Stimulated activated CD4-positive, alpha-beta T cell treated with anti-CD3 and anti-CD28 coated beads, TNF-alpha, amount 100 ng/mL, for 48 hours (primary cell): ENCODE results near the gene OGT.
A peak's percentile ranks its signal among the peaks of the same experiment; 100 is the strongest.
"Not testable (repeated sequence)": the region's sequence is repeated elsewhere in the genome, so short reads cannot be mapped to it uniquely, and the experiment has no call there.

Experiments
- DNase-seq, 3 donors: peaks; one replicate each; pipeline ENCODE4 v3.0.0-alpha.2; 2020; ENCODE audit warnings: low read depth in 3 of 3

Gene OGT

GRCh38 chrX:71532753-71533425 lies at the start of gene OGT:
Gene OGT, plus strand, starts transcription at chrX:71533104. Its CDS starts 196 bp downstream, at chrX:71533300.
- peak; percentile 77 to 90 (median 80) for DNase-seq

- DNase-seq, result no peak
Measured at GRCh38 chrX:71487814-71488213, 45.1 kb upstream of the OGT start.

- no peak for DNase-seq
Measured at GRCh38 chrX:71489540-71489939, 43.4 kb upstream of the OGT start.

- DNase-seq, result peak; percentile 5 to 27 (median 17)
Measured at GRCh38 chrX:71492231-71493065, 40.5 kb upstream of the OGT start.

GRCh38 chrX:71493111-71493613 lies 39.7 kb upstream of the OGT start:
- DNase-seq, result no peak

- DNase-seq, result not testable (repeated sequence)
Measured at GRCh38 chrX:71495979-71496378, 36.9 kb upstream of the OGT start.

GRCh38 chrX:71496476-71496875 lies 36.4 kb upstream of the OGT start:
- no peak for DNase-seq

- not testable (repeated sequence) for DNase-seq
Measured at GRCh38 chrX:71502080-71502479, 30.8 kb upstream of the OGT start.

GRCh38 chrX:71504346-71504745 lies 28.6 kb upstream of the OGT start:
- DNase-seq, result no peak

GRCh38 chrX:71509289-71509688 lies 23.6 kb upstream of the OGT start:
- DNase-seq, result no peak

GRCh38 chrX:71510161-71510560 lies 22.7 kb upstream of the OGT start:
- no peak for DNase-seq

GRCh38 chrX:71513731-71514130 lies 19.2 kb upstream of the OGT start:
- not testable (repeated sequence) for DNase-seq

- no peak for DNase-seq
Measured at GRCh38 chrX:71514367-71515037, 18.4 kb upstream of the OGT start.

GRCh38 chrX:71515038-71515396 lies 17.9 kb upstream of the OGT start:
- DNase-seq, result no peak

GRCh38 chrX:71525316-71525715 lies 7.6 kb upstream of the OGT start:
- DNase-seq, result no peak

- peak in 1 of 3 donors; percentile 58 for DNase-seq
Measured at GRCh38 chrX:71532078-71532752, 689 bp upstream of the OGT start.

GRCh38 chrX:71533516-71533850 lies 579 bp downstream of the OGT start:
- DNase-seq, result no peak

- no peak for DNase-seq
Measured at GRCh38 chrX:71533851-71534561, 1.1 kb downstream of the OGT start.

- no peak for DNase-seq
Measured at GRCh38 chrX:71534773-71535544, 2.1 kb downstream of the OGT start.

GRCh38 chrX:71536285-71536684 lies 3.4 kb downstream of the OGT start:
- no peak for DNase-seq

GRCh38 chrX:71537743-71538142 lies 4.8 kb downstream of the OGT start:
- DNase-seq, result no peak
